GM12801 (cell line): ENCODE data around the gene SLC44A3.

Source experiments
- TF ChIP-seq, protein P1 (sequence below): IDR thresholded peaks from one replicate; pipeline ENCODE4 v1.5.1; 2011; ENCODE audit warnings: control low read depth; ENCODE audit not compliant: insufficient read length; ENCODE audit errors: extremely low read depth

SLC44A3 gene

DNA sequence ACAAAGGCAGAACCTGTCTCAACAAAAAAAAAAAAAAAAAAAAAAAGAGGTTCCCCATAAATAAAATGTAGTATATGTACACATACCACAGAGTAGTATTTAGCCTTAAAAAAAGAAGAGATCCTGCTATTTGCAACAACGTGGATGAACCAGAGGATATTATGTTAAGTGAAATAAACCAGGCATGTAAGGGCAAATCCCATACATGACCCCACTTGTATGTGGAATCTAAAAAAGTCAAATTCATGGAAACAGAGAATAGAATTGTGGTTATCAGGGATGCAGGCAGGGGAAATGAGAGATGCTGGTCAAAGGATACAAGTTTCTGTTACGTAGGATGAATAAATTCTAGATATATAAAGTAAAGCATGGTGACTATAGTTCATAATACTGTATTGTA, 16.7 kb downstream of the SLC44A3 start:
- TF ChIP-seq, protein P1, sequence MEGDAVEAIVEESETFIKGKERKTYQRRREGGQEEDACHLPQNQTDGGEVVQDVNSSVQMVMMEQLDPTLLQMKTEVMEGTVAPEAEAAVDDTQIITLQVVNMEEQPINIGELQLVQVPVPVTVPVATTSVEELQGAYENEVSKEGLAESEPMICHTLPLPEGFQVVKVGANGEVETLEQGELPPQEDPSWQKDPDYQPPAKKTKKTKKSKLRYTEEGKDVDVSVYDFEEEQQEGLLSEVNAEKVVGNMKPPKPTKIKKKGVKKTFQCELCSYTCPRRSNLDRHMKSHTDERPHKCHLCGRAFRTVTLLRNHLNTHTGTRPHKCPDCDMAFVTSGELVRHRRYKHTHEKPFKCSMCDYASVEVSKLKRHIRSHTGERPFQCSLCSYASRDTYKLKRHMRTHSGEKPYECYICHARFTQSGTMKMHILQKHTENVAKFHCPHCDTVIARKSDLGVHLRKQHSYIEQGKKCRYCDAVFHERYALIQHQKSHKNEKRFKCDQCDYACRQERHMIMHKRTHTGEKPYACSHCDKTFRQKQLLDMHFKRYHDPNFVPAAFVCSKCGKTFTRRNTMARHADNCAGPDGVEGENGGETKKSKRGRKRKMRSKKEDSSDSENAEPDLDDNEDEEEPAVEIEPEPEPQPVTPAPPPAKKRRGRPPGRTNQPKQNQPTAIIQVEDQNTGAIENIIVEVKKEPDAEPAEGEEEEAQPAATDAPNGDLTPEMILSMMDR: no peak

DNA sequence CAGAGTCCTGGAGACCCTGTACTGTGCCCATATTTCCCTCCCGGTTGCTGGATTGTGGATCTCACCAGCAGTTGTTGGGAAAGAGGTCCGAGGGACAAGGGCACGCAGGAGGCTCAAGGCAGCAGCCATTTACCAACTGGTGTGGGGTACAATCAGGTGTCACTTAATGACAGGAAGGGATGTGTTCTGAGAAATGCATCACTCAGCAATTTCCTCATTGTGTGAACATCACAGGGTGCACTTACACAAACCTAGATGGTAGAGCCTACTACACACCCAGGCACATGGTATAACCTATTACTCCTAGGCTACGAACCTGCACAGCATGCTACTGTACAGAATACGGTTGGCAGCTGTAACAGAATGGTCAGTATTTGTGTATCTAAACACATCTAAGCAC, 20.7 kb downstream of the SLC44A3 start:
- TF ChIP-seq, protein P1: no peak

DNA sequence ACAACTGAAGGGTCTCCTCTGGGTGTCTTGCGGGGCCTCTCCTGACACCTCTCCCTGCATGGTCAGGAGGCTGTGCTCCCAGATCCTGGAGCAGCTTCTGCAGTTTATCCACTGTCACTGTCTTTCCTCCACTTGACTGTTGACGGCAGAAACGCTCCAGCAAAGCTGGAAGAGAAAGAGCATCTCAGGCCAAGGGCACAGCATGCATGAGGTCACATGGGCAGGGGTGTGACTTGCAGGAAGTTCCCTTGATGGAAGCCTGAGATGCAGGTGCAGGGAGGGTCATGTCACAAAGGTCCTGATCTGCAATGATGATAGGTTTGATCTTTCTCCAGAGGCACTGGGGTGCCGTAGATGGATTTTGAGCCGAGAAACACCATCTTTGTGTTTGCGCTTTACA, 23.3 kb downstream of the SLC44A3 start:
- TF ChIP-seq, protein P1: no peak

DNA sequence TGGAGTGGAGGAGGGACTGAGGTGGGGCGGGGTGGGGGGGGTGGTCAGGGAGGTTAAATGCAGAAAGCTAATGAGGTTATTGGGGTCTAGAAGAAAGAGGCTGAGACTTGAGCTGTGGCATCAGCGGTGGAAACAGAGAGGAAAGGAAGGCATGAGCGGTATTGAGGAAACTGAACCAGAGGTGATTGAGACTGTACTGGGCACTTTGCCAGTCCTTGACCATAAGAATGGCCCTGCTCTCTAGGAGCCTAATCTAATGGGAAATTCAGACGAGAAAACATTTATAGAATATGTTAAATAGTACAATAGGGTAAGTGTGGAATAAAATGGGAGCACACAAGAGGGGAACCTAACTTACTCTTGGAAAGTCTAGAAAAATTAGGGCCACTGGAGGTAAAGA, 23.7 kb downstream of the SLC44A3 start:
- TF ChIP-seq, protein P1: no peak

DNA sequence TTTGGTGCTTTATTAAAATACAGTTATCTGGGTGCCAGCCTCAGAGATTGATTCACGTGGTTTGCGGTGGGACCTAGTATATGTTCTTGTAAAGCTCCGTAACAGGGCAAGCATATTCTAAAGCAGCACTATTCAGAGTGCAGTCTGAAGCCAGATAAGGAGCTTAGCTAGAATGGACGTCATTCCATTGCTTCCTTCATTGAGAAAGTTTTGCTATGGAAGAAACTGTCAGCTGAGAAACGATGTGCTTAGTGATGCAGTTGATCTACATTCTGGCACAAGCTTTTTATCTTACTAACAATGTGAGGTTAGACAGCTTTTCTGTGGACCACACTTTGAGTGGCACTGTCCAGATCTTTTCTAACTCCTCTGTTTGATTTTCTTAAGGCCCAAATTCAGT, 26.2 kb downstream of the SLC44A3 start:
- TF ChIP-seq, protein P1: no peak

DNA sequence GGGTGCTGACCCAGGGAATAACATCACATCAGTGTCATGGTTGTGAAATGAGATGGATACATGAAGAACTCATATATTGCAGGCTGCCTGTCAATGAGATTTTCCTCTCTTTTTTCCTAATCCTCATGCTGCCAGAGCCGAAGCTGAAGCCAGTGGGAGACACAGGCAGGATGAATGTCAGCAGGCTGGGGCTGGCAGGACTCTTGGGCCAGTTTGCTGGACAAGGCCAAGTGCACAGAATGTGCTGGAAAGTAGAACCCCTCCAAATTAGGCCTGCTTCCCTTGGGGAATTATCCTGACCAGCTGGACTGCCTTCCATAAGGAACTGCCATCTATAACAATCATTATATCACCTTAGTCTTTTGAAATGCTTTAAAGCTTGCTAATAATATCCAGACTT, 31.4 kb downstream of the SLC44A3 start:
- TF ChIP-seq, protein P1: no peak

DNA sequence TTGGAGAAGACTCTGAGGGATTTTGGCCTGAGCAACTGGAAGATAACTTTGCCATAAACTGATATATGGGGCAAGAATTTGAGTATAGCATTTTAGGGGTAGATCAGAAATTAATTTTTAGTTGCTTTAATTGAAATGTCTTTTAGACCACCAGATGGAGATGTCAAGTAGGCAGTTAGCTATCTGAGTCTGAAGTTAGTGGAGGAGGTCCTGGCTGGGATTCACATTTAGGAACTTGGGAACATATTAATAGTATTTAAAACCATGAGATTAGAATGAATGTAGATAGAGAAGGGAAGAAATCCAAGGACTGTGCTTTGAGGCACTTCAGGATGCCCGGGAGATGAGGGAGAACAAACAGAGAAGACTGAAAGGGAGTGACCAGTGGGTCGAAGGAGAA, 32.6 kb downstream of the SLC44A3 start:
- TF ChIP-seq, protein P1: no peak
